Esophagus (tissue), 2 donors: ENCODE results near the gene TAS2R4. TPM values are rescaled to one million over a fixed set of nuclear protein-coding genes. Genes with fewer than 3 reads are reported as not detected.

Experiments
- H3K27ac ChIP-seq, 2 donors: one replicate each; pipeline ENCODE4 v1.5.1; 2013; ENCODE audit warnings: low read depth in 2 of 2, mild to moderate bottlenecking in 2 of 2, inconsistent platforms in 1 of 2, low read length in 1 of 2, moderate library complexity in 1 of 2
- H3K27me3 ChIP-seq, 2 donors: one replicate each; pipeline ENCODE4 v1.6.1; 2013; ENCODE audit warnings: low read length in 2 of 2, control low read depth in 1 of 2, mild to moderate bottlenecking in 1 of 2; ENCODE audit not compliant: insufficient read depth in 2 of 2, control insufficient read depth in 1 of 2
- H3K36me3 ChIP-seq, 2 donors: one replicate each; pipeline ENCODE4 v1.6.1; 2013; ENCODE audit warnings: low read length in 1 of 2; ENCODE audit not compliant: control insufficient read depth in 2 of 2, insufficient read depth in 2 of 2
- H3K4me1 ChIP-seq, 2 donors: one replicate each; pipeline ENCODE4 v1.6.1; 2013; ENCODE audit warnings: low read length in 1 of 2; ENCODE audit not compliant: control insufficient read depth in 2 of 2, insufficient read depth in 2 of 2
- H3K4me3 ChIP-seq, 2 donors: one replicate each; pipeline ENCODE4 v1.5.1; 2013; ENCODE audit warnings: low read length in 2 of 2, mild to moderate bottlenecking in 2 of 2, low read depth in 1 of 2, moderate library complexity in 1 of 2
- H3K9me3 ChIP-seq, 2 donors: one replicate each; pipeline ENCODE4 v1.6.1; 2013; ENCODE audit warnings: mild to moderate bottlenecking in 2 of 2, low read depth in 1 of 2, low read length in 1 of 2, moderate library complexity in 1 of 2; ENCODE audit not compliant: control insufficient read depth in 2 of 2, insufficient read depth in 1 of 2
- WGBS, 2 donors: extraction: QIAGEN DNeasy Blood & Tissue Kit; methylation state at CpG; one replicate each; pipeline ENCODE4 v1.1.7; 2013; 5-methylcytosine and 5-hydroxymethylcytosine counted together
- polyA plus RNA-seq, 2 donors: library from polyadenylated mRNA; stranded (reverse); fragments of 200-250 nt; gene quantifications; one replicate each; pipeline ENCODE4 v1.2.3, GENCODE V29; 2013
- donor health status: healthy with polysubstance abuse.
- donor health status: Bipolar disorder and iron deficiency.

Gene TAS2R4
- under 1 TPM; 0.11 to 0.51 TPM for polyA plus RNA-seq

- no peaks in the 10 kb centered on the region for H3K9me3 ChIP-seq
- H3K4me3 ChIP-seq: no peak within 1 kb of the TSS
- peaks cover 0 to 3% of the 10 kb centered on the region in 2 donors for H3K36me3 ChIP-seq
- 93 to 97% methylated on average over 1 of the region's 1 CpG for WGBS, 2 donors
- H3K27ac ChIP-seq: no peak within 1 kb of the TSS
- H3K4me1 ChIP-seq: no peaks in the 10 kb centered on the region
- no peaks in the 10 kb centered on the region for H3K27me3 ChIP-seq
These were observed at the start of gene TAS2R4 for GRCh38 chr7:141776374-141776773. Gene TAS2R4 (plus strand): TSS chr7:141776674. CDS start chr7:141778489, 1,815 bp downstream.

- Histone ChIP-seq H3K27ac (no peak overlapping the region), H3K4me1 (no peaks in the 10 kb centered on the region), H3K36me3 (no peaks in the 10 kb centered on the region), H3K4me3 (no peak overlapping the region), H3K27me3 (no peaks in the 10 kb centered on the region), H3K9me3 (no peaks in the 10 kb centered on the region)
- 80 to 94% methylated on average over 1 of the region's 1 CpG for WGBS, 2 donors
These were observed 47.5 kb upstream of the TAS2R4 start for GRCh38 chr7:141729020-141729419.

DNA sequence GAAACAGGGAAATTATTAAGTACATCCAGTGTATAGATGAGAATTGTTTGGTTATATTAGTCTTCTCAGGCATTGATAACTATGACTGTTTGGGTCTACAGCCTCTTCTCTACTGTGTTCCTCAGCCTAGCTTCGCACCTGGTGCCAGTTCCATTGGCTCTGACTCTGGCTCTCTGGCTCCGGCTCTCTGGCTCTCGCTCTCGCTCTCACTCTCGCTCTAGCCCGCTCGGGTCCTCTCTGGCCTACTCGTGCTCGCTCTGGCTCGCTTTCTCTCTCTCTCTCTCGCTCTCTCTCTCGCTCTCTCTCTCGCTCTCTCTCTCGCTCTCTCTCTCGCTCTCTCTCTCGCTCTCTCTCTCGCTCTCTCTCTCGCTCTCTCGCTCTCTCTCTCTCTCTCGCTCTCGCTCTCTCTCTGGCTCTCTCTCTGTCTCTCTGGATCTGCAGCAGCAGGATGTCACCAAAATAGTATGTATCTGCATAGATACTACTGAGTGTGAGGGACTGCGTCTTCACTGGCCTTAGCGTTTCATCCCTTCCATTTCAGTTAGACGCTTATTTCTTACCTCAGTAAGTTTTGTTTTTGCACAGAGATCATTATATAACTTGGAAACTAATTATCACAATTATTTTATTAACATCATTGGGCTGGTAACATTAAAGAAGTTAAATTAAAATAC is 44.9 kb upstream of the TAS2R4 start:
- H3K27me3 ChIP-seq: no peaks in the 10 kb centered on the region
- no peaks in the 10 kb centered on the region for H3K9me3 ChIP-seq
- H3K36me3 ChIP-seq: no peaks in the 10 kb centered on the region
- no peak overlapping the region for H3K4me3 ChIP-seq
- 80 to 87% methylated on average over 24 of the region's 24 CpGs for WGBS, 2 donors
- H3K4me1 ChIP-seq: no peaks in the 10 kb centered on the region
- H3K27ac ChIP-seq: no peak overlapping the region

DNA sequence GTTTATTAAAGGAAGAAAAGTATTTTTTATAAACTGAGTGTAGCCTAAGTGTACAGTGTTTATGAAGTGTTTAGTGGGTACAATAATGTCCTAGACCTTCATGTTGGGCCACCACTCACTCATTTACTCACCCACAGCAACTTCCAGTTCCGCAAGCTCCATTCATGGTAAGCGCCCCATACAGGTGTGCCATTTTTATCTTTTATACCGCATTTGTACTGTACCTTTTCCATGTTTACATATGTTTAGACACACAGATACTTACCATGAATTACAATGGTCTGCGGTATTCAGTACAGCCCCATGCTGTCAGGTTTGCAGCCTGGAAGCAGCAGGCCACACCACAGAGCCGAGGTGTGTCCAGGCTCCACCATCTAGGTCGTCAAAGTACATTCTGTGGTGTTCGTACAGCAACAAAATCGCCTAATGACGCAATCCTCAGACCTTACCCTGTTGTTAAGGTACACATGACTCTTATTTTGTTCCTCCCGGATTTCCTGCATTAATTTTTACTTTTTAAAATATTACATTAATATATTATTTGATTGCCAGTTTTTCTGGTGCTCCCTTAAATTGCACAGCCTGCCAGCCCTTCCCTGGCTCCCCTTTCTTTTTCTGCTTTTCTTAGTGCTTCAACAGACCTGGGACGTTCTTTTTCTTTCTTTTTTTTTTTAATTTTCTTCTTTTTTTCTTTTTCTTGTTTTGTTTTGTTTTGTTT is 39.2 kb upstream of the TAS2R4 start:
- Histone ChIP-seq H3K4me3 (peak overlapping the region; percentile 94 to 95), H3K4me1 (peaks cover 0 to 2% of the 10 kb centered on the region in 2 donors)

DNA sequence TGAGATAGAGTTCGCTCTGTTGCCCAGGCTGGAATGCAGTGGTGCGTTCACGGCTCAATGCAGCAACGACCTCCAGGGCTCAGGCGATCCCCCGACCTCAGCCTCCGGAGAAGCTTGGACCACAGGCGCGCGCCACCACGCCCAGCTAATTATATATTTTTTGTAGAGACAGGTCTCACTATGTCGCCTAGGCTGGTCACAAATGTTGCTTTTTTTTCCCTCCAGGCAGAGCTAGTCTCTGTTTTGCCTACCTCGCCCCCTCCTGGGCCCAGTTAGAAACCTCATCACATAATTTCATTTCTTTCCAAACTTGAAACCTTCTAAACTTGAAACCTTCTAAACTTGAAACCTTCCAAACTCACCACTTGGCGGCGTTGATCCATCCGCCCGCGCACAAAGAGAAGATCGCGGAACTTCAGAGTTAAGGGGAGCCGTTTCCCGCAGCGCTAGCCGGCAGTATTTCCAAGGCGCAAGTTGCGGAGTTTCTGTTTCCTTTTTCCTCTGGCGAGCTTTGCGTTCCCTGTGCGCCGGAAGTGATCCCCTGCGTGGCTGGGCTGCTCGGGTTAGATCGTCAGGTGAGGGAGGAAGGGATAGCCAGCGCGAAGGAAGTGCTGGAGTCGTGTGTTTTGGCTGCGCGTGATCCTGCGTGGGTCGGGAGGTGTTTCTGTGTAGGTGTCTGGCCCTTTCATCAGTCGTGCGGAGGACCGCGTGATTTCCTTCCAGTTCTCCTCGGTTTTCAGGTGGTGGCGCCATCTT is 38.5 kb upstream of the TAS2R4 start, which contains the start of gene SSBP1:
SSBP1 (plus strand) TSS at position 523 of the 756 bp plus-strand sequence. CDS start 809 bp downstream, outside the sequence.
- H3K4me1 ChIP-seq: peaks cover 0 to 2% of the 10 kb centered on the region in 2 donors

More for the DNA sequence above, 39.2 kb upstream of the TAS2R4 start:
- Histone ChIP-seq H3K9me3 (no peaks in the 10 kb centered on the region), H3K27me3 (no peaks in the 10 kb centered on the region), H3K27ac (peak overlapping the region; percentile 92 to 97), H3K36me3 (peaks cover 2 to 4% of the 10 kb centered on the region in 2 donors)
- WGBS, 2 donors: 52 to 62% methylated on average over 11 of the region's 11 CpGs

GRCh38 chr7:141738592-141739013 is 37.9 kb upstream of the TAS2R4 start:
- Histone ChIP-seq H3K27ac (peak overlapping the region; percentile 88 to 97), H3K27me3 (no peaks in the 10 kb centered on the region)

More for the DNA sequence above, 38.5 kb upstream of the TAS2R4 start, which contains the start of gene SSBP1:
- peak within 1 kb of the TSS; percentile 92 to 97 for H3K27ac ChIP-seq
- no peaks in the 10 kb centered on the region for H3K9me3 ChIP-seq
- H3K27me3 ChIP-seq: no peaks in the 10 kb centered on the region
- H3K36me3 ChIP-seq: peaks cover 2 to 4% of the 10 kb centered on the region in 2 donors
- peak within 1 kb of the TSS; percentile 94 to 95 for H3K4me3 ChIP-seq
- WGBS, 2 donors: 1% methylated on average over 46 of the region's 46 CpGs

DNA sequence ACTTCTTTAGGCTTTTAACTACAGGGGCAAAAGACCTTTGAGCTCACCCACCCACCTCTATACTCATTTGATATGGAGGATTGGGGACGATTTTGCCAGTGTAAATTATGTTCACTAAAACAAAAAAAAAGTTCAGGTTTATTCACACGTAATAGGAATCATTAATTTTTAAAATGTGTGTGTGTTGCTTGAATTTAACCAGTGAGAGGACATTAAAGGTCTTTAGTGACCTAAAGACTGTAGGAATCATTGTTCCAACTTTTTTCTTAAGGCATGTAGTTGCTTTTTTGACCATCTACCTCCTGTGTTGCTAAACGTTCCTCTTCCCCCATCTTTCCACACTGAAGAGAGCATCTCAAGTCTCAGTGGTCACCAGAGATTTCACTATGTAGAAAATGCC is 37.2 kb upstream of the TAS2R4 start:
- no peak overlapping the region for H3K27ac ChIP-seq
- H3K4me3 ChIP-seq: peak overlapping the region in 1 of 2 donors; percentile 94
- H3K9me3 ChIP-seq: no peaks in the 10 kb centered on the region
- no peaks in the 10 kb centered on the region for H3K27me3 ChIP-seq
- peaks cover 11 to 12% of the 10 kb centered on the region in 2 donors for H3K36me3 ChIP-seq
- WGBS, 2 donors: 61 to 64% methylated on average over 3 of the region's 3 CpGs
- H3K4me1 ChIP-seq: peaks cover 0 to 2% of the 10 kb centered on the region in 2 donors

More at GRCh38 chr7:141738592-141739013, 37.9 kb upstream of the TAS2R4 start:
- 1% methylated on average over 6 of the region's 6 CpGs for WGBS, 2 donors
- Histone ChIP-seq H3K4me1 (peaks cover 0 to 2% of the 10 kb centered on the region in 2 donors), H3K36me3 (peaks cover 6 to 8% of the 10 kb centered on the region in 2 donors), H3K4me3 (peak overlapping the region; percentile 94 to 95), H3K9me3 (no peaks in the 10 kb centered on the region)

DNA sequence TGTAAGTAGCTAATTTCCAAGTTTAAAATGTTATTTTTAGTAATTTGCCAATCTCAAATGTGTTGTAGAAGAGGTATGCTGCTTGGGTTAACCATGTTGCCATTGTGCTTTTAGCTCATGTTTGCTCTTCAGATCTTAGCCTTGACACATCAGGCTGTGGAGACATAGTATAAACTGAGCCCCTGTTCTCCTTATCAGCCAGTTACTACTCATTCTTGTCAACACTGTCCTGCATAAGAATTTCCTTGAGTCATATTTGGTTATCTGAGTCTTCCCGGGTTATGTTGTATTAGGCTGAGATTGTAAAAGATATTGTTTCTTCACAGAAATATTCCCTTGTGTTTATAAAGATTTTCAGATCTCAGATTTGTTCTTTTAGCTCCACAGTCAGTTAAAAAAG is 34.2 kb upstream of the TAS2R4 start:
- peaks cover 0 to 1% of the 10 kb centered on the region in 2 donors for H3K4me1 ChIP-seq
- H3K27me3 ChIP-seq: no peaks in the 10 kb centered on the region
- H3K27ac ChIP-seq: no peak overlapping the region
- H3K4me3 ChIP-seq: no peak overlapping the region
- 83 to 93% methylated on average over 1 of the region's 1 CpG for WGBS, 2 donors
- peaks cover 11 to 19% of the 10 kb centered on the region in 2 donors for H3K36me3 ChIP-seq
- H3K9me3 ChIP-seq: no peaks in the 10 kb centered on the region

- H3K9me3 ChIP-seq: no peaks in the 10 kb centered on the region
- WGBS, 2 donors: 89 to 90% methylated on average over 2 of the region's 2 CpGs
- H3K36me3 ChIP-seq: peaks cover 11 to 21% of the 10 kb centered on the region in 2 donors
- H3K4me1 ChIP-seq: no peaks in the 10 kb centered on the region
- no peak overlapping the region for H3K27ac ChIP-seq
- H3K27me3 ChIP-seq: no peaks in the 10 kb centered on the region
- no peak overlapping the region for H3K4me3 ChIP-seq
These were observed 32.3 kb upstream of the TAS2R4 start for GRCh38 chr7:141744131-141744530.
